Hindlimb muscle (tissue), 1 donor: ENCODE data around the gene MAP4K2. TPM values are rescaled to one million over a fixed set of nuclear protein-coding genes. Genes with fewer than 3 reads are reported as not detected.

Source experiments
- DNase-seq: peaks from one replicate; pipeline ENCODE4 v3.0.0-alpha.2; 2013
- polyA plus RNA-seq: library from polyadenylated mRNA; unstranded; fragments of 120-200 nt; gene quantifications from one replicate; pipeline ENCODE4 v1.2.1, GENCODE V29; 2013; ENCODE audit not compliant: insufficient read length

Gene MAP4K2
- polyA plus RNA-seq, 1 donor: 8.6 TPM

DNA sequence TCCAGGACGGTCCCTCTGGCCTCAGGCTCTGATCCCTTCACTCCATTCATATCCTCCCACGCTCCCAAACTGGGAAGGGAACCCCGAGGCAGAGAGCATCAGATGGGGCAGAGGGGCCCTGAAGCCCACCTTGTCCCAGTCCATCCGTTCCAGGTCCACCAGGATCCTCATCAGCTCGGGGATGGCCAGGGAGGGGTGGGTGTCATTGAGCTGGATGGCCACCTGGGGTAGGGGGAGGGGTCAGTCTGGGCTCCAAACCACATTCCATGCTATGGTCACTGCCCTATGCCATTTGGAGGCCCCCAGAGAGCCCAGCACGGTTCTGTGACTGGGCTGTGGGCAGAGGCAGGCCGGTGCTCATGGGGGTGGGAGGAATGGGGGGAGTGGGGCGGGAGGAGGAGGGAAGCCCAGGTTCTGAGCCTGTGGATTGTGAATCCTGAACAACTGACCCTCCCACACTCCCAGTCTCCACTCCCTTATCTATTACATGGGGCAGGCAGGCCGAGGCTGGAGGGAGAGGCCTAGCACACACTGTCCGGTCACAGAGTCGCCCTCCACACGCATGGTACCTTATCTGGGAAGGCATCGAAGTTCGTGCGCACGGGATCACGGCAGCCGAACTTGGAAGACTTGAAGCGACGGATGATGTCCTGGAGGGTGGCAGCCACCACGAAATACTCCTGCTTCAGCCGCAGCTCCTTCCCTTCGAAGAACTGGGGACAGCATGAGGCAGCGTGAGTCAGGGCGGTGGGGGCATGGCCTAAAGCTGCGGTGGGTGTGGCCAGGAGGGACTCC, 48.7 kb downstream of the MAP4K2 start:
- DNase-seq: no peak

DNA sequence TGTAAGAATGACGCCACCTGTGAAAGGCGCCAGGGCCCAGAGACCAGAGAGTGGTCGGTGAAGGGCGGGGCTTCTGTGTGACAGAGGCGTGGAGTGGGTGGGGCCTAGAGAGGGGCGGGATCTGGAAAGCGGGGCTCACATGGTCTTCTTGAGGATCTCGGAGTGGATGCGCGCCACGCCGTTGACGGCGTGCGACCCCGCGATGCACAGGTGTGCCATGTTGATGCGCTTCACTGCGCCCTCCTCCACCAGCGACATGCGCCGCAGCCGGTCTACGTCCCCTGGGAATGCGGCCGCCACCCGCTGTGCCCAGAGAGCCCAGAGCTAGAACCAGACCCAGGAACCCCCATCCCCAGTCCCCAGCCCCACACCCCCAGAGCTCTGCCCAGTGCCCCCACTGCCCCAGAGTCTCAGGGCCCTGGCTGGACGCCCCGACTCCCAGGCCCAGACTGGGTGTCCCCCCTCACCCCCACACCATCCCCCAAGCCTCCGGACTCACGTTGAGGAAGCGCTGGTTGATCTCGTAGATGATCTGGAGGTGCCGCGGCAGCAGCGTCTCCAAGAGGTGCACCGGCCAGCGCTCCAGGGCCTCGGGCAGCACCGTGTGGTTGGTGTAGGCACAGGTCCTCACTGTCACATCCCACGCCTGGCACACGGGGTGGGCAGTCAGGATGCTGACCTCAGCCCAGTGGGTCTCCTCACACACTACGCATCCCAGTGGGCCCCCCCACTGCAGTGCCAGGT, 49.5 kb downstream of the MAP4K2 start:
- DNase-seq: no peak

DNA sequence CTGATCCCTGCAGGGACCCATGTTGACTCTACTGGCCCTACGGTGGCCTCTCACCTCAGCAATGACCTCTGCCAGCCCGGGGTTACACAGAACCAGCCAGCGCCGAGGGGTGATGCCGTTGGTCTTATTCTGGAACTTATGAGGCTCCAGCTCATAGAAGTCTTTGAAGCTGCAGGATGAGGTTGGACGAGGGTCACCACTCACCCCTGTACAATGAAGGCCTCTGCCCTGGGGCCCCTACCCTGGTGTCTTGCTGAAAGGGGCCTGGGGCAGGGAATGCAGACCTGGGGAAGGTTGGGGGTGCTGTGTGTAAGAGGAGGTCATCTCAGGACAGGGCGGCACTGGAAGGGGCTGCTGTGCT, 50.0 kb downstream of the MAP4K2 start:
- no peak for DNase-seq

DNA sequence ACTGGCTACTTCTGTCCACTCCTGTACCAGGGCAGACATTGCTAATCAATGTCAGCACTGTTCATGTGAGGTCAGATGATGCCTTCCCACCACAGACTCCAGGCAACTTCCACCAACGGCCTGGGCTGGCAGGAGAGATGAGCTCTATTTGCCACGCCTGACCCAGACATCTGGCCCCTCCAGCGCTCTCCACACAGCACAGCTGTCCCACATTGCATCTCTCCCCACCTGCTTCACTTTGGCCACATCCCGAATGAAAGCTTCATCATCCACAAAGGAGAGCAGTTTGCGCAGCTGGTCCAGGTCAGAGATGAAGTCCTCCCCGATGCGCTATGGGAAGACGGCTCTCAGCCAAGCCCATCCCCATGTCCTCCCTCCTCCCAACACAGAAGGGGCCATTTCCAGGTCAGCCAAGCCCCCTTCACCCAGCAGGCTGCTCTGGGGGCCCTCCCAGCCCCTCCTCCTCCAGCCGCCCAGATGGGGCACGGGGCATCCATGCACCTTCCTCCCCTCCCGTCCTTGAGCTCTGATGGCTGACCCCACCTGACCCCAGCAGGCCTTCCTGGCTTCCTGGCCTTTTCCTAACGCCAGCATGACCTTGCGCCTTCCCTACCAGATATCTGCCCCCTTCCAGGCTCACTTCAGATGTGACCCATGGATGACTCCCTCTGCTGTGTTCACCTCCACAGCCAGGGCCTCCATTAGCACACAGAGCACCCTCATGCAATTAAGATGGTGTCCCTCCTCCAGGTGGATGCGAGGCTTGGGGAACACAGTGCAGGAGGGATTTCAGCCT, 50.6 kb downstream of the MAP4K2 start:
- DNase-seq: no peak

DNA sequence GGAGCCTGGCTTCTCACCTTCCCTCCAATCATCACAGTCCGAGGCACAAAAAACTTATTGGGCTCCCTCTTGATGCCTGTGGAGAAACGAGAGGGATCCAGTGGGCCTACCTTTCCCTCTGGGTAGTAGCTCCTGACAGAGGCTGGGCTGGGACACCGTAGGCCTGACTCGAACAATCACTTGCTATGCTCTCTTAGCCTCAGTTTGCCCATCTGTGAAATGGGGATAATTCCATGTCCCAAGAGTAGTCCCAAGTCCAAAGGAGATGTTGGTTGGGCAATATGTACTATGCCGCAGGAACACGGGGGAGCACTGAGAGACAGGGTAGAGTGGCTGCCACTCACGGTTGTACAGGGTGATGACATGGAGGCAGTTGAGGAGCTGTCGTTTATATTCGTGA, 51.4 kb downstream of the MAP4K2 start:
- no peak for DNase-seq

DNA sequence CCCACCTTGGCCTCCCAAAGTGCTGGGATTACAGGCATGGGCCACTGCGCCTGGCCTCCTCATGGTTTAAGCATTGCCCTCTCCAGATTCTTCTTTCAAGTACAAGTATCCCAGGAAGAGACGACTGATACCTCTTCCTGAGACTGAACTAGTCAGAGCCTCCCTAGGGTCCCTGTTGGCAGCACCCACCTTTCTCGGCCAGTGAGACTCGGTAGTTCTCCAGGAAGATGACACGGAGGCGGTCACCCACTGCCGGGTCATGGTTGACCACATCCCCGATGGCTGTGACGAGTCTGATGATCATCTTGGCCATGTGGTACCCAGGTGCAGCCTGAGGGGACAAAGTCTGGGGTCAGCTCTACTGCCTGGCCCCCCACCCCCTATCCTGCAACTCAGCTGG, 51.9 kb downstream of the MAP4K2 start:
- DNase-seq: no peak

DNA sequence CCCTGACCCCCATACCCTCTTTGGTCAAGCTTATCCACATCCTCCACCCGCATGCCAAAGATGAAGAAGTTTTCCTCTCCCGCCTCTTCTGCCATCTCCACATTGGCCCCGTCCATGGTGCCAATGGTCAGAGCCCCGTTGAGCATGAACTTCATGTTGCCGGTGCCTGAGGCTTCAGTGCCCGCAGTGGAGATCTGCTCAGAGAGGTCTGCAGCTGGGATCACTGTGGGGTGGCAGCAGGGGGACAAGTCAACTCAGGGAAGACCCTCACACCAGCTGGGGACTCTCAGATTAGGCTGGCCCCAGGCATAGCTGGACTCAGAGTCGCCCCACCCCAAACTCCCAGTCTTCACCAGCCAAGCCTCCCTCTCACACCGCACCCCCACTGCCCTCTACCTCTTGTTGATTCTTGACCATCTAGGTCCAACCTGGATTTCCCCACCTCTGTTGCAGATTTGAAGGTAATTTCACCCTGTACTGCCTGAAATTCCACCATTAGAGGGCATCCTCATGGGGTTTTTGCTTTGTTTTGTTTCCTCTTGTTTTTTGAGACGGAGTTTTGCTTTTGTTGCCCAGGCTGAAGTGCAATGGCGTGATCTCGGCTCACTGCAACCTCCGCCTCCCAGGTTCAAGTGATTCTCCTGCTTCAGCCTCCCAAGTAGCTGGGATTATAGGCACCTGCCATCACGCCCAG, 52.5 kb downstream of the MAP4K2 start:
- DNase-seq: no peak

DNA sequence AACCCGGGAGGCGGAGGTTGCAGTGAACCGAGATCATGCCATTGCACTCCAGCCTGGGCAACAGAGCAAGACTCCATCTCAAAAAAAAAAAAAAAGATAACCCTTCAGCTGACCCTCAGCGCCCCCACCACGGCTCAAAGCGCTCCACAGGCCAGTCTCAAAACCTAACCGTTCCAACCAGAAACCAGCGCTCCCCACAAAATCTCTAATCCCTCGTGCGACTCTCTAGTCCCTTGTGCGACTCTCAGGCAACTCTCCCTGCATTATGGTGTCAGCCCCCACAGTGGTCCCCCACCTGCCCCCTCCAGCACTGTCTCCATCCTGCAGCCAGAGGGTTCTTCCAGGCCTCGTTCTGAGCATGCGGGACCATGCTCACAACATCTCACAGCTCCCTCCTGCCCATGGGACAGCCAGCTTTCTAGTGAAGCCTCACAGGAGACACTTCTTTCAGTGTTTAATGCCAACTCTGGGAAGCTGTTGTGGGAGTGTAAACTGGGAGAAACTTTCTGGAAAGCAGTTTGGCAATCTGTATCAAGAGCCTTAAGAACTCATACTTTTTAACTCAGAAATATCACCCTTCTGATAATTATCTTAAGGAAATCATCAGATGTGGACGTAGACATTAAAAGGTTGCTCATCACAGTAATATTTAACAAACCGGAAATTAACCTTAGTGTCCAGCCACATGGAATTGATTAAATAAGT, 54.9 kb downstream of the MAP4K2 start:
- no peak for DNase-seq

DNA sequence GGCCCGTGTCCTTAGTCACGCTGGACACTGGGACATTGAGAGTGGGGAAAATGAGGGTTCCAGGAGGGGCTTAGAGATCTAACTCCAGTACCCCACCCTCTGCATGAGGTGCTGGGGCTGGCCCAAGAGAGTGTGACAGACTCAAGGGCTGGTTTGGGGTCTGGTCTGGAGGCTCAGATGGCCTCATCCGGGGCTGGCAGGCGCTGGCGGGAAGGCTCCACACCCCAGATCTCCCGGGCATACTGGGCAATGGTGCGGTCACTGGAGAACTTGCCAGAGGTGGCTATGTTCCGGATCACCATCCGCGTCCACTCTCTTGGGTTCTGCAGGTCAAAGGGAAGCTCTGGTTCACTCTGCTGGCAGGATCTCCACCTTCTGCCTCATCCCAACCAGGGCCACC, 56.5 kb downstream of the MAP4K2 start:
- no peak for DNase-seq

DNA sequence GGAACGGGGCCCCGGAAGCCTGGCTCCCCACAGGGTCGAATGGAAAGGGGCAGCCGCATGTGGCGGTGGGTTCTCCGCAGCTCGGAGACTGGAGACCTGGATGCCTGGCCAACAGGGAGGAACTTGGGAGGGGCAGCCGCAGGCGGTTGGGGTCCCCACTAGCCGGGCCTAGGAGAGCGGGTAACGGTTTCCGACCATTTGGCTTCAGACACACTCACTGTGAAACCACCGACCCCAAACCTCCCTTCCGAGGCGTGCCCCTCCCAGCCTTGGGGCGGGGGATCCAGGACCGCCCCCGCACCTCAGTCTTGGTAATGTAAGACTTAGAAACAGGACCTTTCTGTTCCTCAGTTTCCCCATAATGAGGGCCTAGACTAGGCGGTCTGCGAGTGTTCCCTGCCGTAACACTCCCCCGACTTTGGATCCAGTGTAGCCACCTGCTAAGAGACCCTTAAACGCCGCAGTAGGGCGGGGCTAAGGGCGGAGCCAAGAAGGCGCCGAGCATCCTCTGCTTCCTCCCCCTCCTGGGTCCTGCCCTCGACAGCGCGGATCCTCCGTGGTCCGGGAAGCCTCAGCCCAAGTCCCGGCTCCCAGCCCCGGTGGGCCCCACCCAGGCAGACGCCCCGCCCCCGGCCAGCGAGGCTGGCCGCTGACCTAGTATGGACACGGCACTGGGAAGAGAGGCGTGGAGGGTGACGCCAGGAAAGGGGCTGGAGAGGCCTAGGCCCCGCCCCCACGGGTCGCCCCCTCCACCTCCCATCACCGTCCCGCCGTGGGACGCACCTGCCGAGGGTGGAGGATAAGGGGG, 57.3 kb downstream of the MAP4K2 start:
- DNase-seq: peak; percentile 64

DNA sequence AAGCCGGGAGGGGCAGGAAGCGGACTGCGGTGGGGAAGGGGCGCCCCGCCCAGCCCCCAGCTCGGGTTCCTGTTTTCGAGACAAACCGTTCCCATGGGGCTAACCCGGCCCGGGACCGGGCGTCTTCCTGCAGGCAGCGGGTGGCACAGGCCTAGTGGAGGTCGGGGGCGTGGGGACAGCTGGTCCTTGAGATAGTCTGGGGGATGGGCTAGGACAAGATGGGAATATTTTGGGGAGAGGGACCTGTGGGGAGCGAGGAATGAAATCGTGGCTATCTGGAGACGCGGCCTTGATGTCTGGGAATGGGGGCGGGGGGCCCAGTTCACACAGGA, 57.9 kb downstream of the MAP4K2 start:
- no peak for DNase-seq

DNA sequence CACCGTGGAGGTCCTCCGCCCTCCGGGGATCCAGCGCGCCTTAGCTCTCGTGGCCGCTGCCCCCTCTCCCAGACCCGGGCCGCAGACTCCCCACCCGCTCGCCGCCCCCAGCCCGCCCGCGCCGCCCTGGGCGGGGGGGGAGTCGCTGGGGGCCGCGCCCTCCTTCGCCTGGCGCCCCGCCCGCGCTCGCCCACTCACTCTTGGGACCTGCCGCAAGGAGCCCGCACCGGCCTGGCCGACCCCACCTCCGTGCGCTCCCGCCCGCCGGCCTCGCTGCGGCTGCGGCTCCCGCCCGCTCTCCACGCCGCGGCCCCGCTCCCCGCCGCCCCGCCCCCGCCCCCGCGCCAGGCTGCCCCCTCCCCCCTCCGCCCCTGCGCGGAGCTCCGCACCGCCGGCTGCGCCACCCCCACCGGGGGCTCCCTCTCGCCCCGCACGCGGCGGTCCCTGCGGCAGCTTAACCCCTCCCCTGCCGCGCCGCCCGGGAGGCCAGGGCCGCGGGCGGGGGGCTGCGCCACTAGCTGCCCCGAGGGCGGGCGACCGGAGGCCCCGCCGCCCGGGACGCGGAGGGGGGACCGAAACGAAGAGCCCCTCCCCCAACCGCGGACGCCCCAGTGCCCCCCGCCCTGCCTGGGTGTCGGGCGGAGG, 58.3 kb downstream of the MAP4K2 start:
- DNase-seq: no peak

DNA sequence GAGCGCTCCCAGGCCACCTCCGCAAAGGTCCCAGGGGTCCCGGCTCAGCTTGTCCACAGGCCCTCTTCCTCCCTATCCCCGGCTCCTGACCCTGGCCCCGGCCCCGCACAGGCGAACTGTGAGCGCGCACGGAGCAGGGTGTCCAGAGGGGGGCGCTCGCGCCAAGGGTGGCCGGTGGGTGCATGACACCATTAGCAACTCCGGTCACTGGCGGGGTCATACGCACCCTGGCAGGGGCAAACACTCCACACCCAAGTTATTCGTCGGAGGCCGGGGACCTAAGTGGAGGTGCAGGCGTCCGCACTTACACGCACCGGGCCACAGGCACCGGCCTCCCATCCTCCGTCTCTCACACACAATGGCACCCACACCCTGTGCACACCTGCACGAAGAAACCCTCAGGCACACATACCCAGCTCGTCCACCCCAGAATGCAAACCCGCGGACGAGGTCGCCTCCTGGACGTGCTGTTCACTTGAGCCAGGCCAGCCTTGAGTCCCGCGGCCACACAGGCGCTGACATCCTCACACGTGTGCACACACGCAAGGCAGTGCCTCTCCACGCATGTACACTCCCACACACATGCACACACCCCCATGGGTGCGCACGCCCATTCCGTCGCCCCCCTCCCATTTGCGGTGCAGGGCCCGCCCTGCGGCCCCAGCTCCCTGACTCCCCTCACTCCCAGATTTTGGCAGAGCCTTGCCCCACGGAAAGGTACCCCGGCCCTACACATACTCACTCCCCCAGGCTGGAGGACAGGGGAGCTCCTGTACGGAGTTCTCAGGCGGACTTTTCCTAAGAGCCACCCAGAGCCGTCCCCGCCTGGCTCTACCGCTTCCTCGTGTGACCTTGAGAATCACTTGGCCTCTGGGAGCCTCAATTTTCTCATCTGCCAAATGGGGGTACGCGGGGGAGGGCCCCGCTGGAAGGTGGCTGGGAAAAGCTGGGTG, 59.1 kb downstream of the MAP4K2 start, which contains the start of gene RASGRP2:
Gene RASGRP2, minus strand, starts transcription at position 552 of the 953 bp plus-strand sequence. CDS start 1,276 bp downstream, outside the sequence.
- DNase-seq: no peak

DNA sequence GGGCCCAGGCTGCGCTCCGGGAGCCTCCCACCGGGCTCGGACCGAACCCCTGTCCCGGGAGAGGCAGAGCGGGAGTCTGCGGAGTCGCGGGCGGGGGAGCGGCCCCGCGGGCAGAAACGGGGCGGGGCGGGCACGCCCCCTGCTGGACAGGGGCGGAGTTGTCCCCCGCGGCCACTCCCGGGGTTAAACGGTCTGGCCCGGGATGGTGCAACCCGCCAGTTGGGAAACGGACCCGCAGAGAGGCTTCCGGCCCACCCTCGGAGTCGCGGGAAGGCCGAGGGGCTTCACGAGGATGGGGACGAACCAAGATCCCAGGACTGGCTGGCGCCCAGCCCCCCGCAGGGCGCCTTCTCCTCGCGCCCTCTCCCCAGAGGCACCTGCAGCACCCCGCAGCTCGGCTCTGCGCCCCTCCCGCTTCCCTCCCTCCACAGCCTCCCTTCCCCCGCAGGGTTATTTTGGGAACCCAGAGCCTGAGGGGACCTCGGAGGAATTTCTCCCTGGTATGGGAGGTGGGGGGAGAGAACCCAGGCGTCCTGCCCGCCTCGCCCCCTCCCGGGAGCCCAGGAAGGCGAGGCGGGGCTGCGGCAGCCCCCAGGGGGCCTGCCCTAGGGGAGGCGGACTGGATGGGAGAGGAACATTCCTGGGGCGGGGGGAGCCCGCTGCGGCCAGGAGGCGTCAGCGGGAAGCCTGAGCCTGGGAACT, 60.0 kb downstream of the MAP4K2 start:
- DNase-seq: no peak

DNA sequence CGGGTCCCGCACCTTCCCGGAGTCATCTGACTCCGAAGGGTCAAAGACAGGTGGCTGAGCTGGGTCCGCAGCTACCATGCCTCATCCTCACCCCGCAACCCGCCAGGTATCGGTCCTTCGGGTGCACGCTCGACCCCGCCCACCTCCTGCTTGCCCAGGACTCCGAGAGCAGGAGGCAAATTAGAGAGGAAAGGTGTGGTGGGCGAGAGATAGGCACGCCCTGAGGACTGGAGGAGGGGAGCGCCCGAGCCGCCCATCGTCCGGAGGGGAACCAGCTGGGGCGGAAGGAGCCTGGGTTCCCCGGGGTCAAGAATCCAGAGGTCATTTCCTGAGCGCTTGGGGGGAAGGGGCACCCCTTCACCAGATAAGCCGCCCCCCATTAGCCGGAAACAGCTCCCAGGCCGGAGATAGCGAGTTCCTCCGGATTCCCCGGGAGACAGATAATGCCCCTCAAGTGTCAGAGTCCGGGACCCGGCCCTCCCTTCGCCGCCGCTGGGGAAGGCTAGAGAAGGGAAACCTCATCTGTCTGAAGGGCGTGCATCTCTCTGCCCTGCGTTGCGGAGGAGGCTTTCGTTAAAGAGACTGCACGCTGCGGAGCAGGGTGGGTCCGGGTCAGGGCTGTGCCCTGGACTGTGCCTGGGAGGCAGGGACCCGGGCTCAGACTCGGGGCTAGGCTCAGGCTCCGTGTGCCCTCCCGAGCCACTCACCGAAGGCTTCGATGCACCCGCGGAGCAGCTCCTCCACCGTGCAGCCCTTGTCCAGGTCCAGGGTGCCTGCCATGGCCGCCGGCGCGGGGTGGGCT, 60.7 kb downstream of the MAP4K2 start:
- no peak for DNase-seq

DNA sequence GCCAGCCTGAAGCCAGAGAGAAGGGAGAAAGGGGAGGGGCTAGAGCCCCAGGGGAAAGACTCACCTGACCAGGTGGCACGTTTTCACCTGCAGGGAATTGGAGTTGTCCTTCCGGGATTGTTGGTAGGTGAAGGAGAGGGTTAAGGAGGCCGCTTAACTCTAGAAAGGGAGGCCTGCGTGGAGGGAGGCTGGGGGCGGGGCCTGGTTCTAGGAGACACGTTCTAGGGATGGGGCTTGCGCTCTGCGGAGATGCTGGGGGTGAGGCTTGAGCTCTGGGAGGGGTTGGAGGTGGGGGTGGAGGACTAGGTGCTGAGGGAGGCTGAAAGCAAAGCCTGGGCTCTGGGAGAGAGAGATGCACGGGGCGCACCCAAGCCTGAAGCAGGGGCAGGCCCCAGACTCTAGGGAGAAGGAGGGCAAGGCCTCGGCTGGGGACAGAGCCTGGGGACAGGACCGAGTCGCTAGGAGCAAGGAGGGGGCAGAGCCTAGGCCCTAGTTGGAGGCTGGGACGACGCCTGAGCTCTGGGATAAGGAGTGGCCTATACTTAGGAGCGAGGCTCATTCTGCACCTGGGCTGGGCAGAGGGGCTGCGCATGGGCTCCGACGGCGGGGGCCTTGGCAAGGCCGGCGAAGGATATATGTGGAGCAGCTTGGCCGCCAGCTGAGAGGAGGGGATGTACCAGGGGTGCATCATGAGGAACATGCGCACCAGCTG, 61.5 kb downstream of the MAP4K2 start:
- no peak for DNase-seq

DNA sequence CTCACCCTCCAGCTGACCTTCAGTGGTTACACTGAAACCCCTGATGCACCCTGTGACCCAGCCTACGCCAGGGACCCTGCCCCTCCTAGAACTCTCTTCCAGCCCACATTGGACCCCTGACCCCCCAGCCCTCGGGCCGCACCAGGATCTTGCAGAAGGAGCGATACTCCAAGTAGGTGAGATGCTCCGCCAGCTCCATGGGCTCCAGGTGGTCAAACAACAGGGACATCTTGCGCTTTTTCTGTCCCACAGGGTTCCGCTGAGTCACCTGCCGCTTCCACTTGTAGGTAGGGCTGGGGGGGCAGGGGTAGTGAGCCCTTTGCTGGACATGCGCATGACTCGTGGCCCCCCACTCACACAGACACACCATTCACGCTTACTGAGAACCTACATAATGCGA, 63.1 kb downstream of the MAP4K2 start:
- DNase-seq: no peak
